ENCODE results near the gene CCL16.
"Not testable (repeated sequence)": the region's sequence is repeated elsewhere in the genome, so short reads cannot be mapped to it uniquely, and the experiment has no call there.

Gene CCL16

DNA sequence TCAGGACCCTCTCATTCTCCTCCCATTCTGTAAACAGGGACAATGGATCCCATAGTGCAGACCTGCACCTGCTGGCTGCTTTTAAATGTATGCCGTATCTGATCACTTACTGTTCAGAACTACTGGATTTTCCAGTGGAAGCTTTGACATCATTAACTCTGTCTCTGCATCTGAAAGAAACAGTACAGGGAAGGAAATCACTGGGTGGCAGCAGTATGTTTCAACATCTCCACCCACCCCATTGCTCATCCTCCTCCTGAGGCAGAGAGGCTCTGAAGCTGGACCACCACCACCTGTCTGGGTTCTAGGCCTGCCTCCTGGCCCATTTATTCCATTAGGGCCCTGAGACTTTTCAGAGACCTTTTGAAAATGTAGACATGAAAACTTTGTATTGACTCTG, 17.5 kb upstream of the CCL16 start:
- Histone ChIP-seq H4K20me1 (ENCODE audit: low read depth, low read length) (no peaks in the 10 kb centered on the region), H3K9me3 (ENCODE audit: insufficient read depth, low read length) (no peaks in the 10 kb centered on the region), H3K9ac (ENCODE audit: low read length) (no peak overlapping the region), H3F3A (ENCODE audit: insufficient read depth) (no peaks in the 10 kb centered on the region), H3K27me3 (ENCODE audit: low read length) (no peaks in the 10 kb centered on the region), H3K9me2 (replicated peaks; ENCODE audit: insufficient read depth, low read length) (no peaks in the 10 kb centered on the region), H3K4me2 (ENCODE audit: low read depth, low read length, poor library complexity, severe bottlenecking) (no peak overlapping the region), H3K27ac (ENCODE audit: low read depth, low read length) (no peak overlapping the region), H2AFZ (ENCODE audit: low read depth, low read length, severe bottlenecking) (no peak overlapping the region), H3K79me2 (ENCODE audit: insufficient read depth, low read length) (no peaks in the 10 kb centered on the region), H3K4me3 (ENCODE audit: insufficient read depth, low read length, poor library complexity, severe bottlenecking) (no peak overlapping the region), H3K36me3 (ENCODE audit: low read length) (no peaks in the 10 kb centered on the region)
- TF ChIP-seq EZH2phosphoT487 (conservative IDR thresholded peaks at IDR 0.05; ENCODE audit: low read length): no peak
- TF ChIP-seq, protein P1, sequence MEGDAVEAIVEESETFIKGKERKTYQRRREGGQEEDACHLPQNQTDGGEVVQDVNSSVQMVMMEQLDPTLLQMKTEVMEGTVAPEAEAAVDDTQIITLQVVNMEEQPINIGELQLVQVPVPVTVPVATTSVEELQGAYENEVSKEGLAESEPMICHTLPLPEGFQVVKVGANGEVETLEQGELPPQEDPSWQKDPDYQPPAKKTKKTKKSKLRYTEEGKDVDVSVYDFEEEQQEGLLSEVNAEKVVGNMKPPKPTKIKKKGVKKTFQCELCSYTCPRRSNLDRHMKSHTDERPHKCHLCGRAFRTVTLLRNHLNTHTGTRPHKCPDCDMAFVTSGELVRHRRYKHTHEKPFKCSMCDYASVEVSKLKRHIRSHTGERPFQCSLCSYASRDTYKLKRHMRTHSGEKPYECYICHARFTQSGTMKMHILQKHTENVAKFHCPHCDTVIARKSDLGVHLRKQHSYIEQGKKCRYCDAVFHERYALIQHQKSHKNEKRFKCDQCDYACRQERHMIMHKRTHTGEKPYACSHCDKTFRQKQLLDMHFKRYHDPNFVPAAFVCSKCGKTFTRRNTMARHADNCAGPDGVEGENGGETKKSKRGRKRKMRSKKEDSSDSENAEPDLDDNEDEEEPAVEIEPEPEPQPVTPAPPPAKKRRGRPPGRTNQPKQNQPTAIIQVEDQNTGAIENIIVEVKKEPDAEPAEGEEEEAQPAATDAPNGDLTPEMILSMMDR (IDR thresholded peaks at IDR 0.05; ENCODE audit: insufficient read depth, low read length, poor library complexity, severe bottlenecking): no peak

DNA sequence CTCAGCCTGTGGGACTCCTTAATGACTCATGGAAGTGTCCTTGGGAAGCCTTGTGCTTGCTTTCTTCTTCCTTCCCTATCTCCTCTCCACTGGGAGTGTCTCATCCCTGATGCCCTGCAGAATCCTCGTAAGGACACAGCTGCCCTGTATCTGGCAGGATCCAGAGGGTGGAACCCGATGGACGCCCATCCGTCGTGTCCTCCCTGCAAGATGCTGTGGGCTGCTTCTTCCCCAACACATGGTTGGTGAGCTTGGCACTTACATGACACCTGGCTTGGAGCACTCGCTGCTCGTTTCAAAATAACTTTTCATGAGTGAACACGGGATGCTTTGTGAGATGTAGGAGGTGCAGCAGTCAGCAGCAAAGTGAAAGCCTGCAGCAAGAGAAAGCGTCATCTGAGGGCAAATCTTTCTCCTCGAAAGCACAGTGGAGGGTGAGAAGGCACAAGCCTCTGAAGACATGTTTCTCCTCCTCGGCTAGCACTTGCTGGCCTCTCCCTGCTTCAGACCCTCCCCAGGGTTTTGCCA, 16.8 kb upstream of the CCL16 start:
- TF ChIP-seq EZH2phosphoT487 (conservative IDR thresholded peaks at IDR 0.05; ENCODE audit: low read length): no peak
- TF ChIP-seq, protein P1 (IDR thresholded peaks at IDR 0.05; ENCODE audit: insufficient read depth, low read length, poor library complexity, severe bottlenecking): no peak
- Histone ChIP-seq H3K4me2 (ENCODE audit: low read depth, low read length, poor library complexity, severe bottlenecking) (no peak overlapping the region), H3K9ac (ENCODE audit: low read length) (no peak overlapping the region)

DNA sequence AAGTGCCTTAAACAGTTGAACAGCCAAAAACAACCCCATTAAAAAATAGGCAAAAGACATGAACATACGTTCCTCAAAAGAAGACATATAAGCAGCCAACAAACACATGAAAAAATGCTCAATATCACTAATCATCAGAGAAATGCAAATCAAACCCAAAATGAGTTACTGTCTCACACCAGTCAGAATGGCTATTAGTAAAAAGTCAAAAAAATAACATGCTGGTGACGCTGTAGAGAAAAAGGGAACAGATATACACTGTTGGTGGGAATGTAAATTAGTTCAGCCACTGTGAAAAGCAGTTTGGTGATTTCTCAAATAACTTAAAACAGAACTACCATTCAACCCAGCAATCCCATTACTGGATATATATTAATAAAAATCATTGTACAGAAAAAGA, 14.0 kb upstream of the CCL16 start:
- not testable (repeated sequence) for H3K9me2 ChIP-seq (replicated peaks; ENCODE audit: insufficient read depth, low read length); H3K27ac ChIP-seq (ENCODE audit: low read depth, low read length); H3K4me3 ChIP-seq (ENCODE audit: insufficient read depth, low read length, poor library complexity, severe bottlenecking); H3K9ac ChIP-seq (ENCODE audit: low read length); H3K36me3 ChIP-seq (ENCODE audit: low read length); H2AFZ ChIP-seq (ENCODE audit: low read depth, low read length, severe bottlenecking); H3K4me2 ChIP-seq (ENCODE audit: low read depth, low read length, poor library complexity, severe bottlenecking); H3K27me3 ChIP-seq (ENCODE audit: low read length); H3F3A ChIP-seq (ENCODE audit: insufficient read depth); H3K79me2 ChIP-seq (ENCODE audit: insufficient read depth, low read length); H3K9me3 ChIP-seq (ENCODE audit: insufficient read depth, low read length); H4K20me1 ChIP-seq (ENCODE audit: low read depth, low read length)

More for the DNA sequence above, 16.8 kb upstream of the CCL16 start:
- H3K4me3 ChIP-seq (ENCODE audit: insufficient read depth, low read length, poor library complexity, severe bottlenecking): no peak overlapping the region
- no peaks in the 10 kb centered on the region for H3K27me3 ChIP-seq (ENCODE audit: low read length)
- H3F3A ChIP-seq (ENCODE audit: insufficient read depth): no peaks in the 10 kb centered on the region
- no peak overlapping the region for H3K27ac ChIP-seq (ENCODE audit: low read depth, low read length)
- no peaks in the 10 kb centered on the region for H3K79me2 ChIP-seq (ENCODE audit: insufficient read depth, low read length)
- H4K20me1 ChIP-seq (ENCODE audit: low read depth, low read length): no peaks in the 10 kb centered on the region
- no peaks in the 10 kb centered on the region for H3K36me3 ChIP-seq (ENCODE audit: low read length)
- no peaks in the 10 kb centered on the region for H3K9me3 ChIP-seq (ENCODE audit: insufficient read depth, low read length)
- H3K9me2 ChIP-seq (replicated peaks; ENCODE audit: insufficient read depth, low read length): no peaks in the 10 kb centered on the region
- no peak overlapping the region for H2AFZ ChIP-seq (ENCODE audit: low read depth, low read length, severe bottlenecking)

DNA sequence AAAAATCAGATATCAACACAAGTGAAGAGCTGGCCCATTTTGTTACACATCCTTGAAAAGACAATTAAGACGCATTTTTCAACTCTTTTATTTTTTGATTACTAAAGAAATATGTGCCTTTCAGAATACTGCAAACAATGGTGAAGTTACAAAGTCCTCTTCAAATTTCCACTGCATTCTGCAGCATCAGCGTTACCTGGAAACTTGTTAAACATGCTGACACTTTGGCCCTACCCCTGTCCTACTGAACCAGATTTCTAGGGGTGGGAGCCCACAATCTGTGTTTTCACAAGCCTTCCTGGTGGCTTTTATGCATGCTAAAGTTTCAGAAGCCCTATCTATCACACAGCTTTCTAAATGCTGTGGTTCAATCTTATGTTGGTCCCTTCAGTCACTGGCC, 9.8 kb upstream of the CCL16 start:
- H3K27me3 ChIP-seq (ENCODE audit: low read length): no peaks in the 10 kb centered on the region
- no peak overlapping the region for H3K27ac ChIP-seq (ENCODE audit: low read depth, low read length)
- H3K9me3 ChIP-seq (ENCODE audit: insufficient read depth, low read length): peaks cover 10% of the 10 kb centered on the region; the same call in 1 of the 2 replicates
- H3K79me2 ChIP-seq (ENCODE audit: insufficient read depth, low read length): no peaks in the 10 kb centered on the region
- TF ChIP-seq EZH2phosphoT487 (conservative IDR thresholded peaks at IDR 0.05; ENCODE audit: low read length): no peak
- TF ChIP-seq, protein P1 (IDR thresholded peaks at IDR 0.05; ENCODE audit: insufficient read depth, low read length, poor library complexity, severe bottlenecking): no peak
- H2AFZ ChIP-seq (ENCODE audit: low read depth, low read length, severe bottlenecking): no peak overlapping the region
- H3K36me3 ChIP-seq (ENCODE audit: low read length): no peaks in the 10 kb centered on the region; the same call in 1 of the 2 replicates
- no peaks in the 10 kb centered on the region for H3K9me2 ChIP-seq (replicated peaks; ENCODE audit: insufficient read depth, low read length)
- H3F3A ChIP-seq (ENCODE audit: insufficient read depth): no peaks in the 10 kb centered on the region
- no peak overlapping the region for H3K4me3 ChIP-seq (ENCODE audit: insufficient read depth, low read length, poor library complexity, severe bottlenecking)
- no peak overlapping the region for H3K9ac ChIP-seq (ENCODE audit: low read length)
- H4K20me1 ChIP-seq (ENCODE audit: low read depth, low read length): no peaks in the 10 kb centered on the region
- H3K4me2 ChIP-seq (ENCODE audit: low read depth, low read length, poor library complexity, severe bottlenecking): no peak overlapping the region

All from SU-DHL-6 (cell line).